GM12878 (cell line): Measurements from ENCODE around the gene ABHD14A. TPM values are rescaled to one million over a fixed set of nuclear protein-coding genes. Genes with fewer than 3 reads are reported as not detected.

ENCODE experiments used
- ATAC-seq: fragments of 200-7000 bp; cut with Tn5 transposase; 3 replicates; pipeline ENCODE4 v1.9.1; 2020; ENCODE audit warnings: mild to moderate bottlenecking, moderate library complexity
- BruUV-seq: library from RNA; stranded (reverse); fragments of 400-500 nt; replicated peaks from 2 replicates; lab custom pipeline; 2021; lab: Mats Ljungman, UMichigan
- CTCF ChIA-PET: fragments of 300-600 bp; sonication (Branson Sonifier 250); formaldehyde crosslinking; extraction: SDS; loops from one replicate; lab custom pipeline; 2021; ENCODE audit warnings: inconsistent platforms; lab: Yijun Ruan, JAX
- POLR2A ChIA-PET: fragments of 350-600 bp; formaldehyde crosslinking; extraction: SDS; loops from one replicate; lab custom pipeline; 2021; ENCODE audit warnings: inconsistent platforms; lab: Charles Lee
- RAD21 ChIA-PET: fragments of 300-600 bp; sonication (Branson Sonifier 250); formaldehyde crosslinking; loops from one replicate; lab custom pipeline; 2023; ENCODE audit warnings: antibody characterized with exemption; ENCODE audit not compliant: unreplicated experiment; lab: Charles Lee
- SMC1A ChIA-PET: fragments of 300-600 bp; sonication (Branson Sonifier 250); formaldehyde crosslinking; loops from one replicate; lab custom pipeline; 2023; ENCODE audit not compliant: unreplicated experiment, uncharacterized antibody; lab: Charles Lee
- DNase-seq: peaks from one replicate; pipeline ENCODE4 v3.0.0-alpha.2; 2011; ENCODE audit warnings: low read depth, low spot score
- FAIRE-seq: peaks from 3 replicates; lab custom pipeline; 2011; peaks lifted over from hg19 to GRCh38; lab: Jason Lieb, UNC
- H2AFZ ChIP-seq: 2 replicates; pipeline ENCODE4 v1.6.0; 2011; ENCODE audit warnings: low read depth, low read length, control low read depth; ENCODE audit not compliant: control insufficient read depth
- H3K27ac ChIP-seq: 2 replicates; pipeline ENCODE4 v1.5.1; 2011; ENCODE audit warnings: control low read depth; ENCODE audit not compliant: control insufficient read depth, insufficient read depth
- H3K27me3 ChIP-seq, 2 experiments: replicated peaks in 1 of 2; 2 replicates each; pipeline versions ENCODE4 v1.6.0 to v1.6.1; 2011; ENCODE audit warnings: low read length in 1 of 2; ENCODE audit not compliant: control insufficient read depth in 2 of 2, insufficient read depth in 2 of 2
- H3K36me3 ChIP-seq, 2 experiments: 2 replicates each; pipeline ENCODE4 v1.5.1; 2011; ENCODE audit warnings: low read length in 1 of 2; ENCODE audit not compliant: control insufficient read depth in 2 of 2, insufficient read depth in 2 of 2
- H3K4me1 ChIP-seq: 2 replicates; pipeline ENCODE4 v1.6.1; 2011; ENCODE audit warnings: mild to moderate bottlenecking, low read length, moderate library complexity, mixed read lengths; ENCODE audit not compliant: control insufficient read depth, insufficient read depth
- H3K4me2 ChIP-seq: 2 replicates; pipeline ENCODE4 v1.6.0; 2011; ENCODE audit warnings: control low read depth; ENCODE audit not compliant: control insufficient read depth, insufficient read depth
- H3K4me3 ChIP-seq: fragments of 200-600 bp; sonication (generic); 2 replicates; pipeline ENCODE4 v1.5.1; 2016
- H3K79me2 ChIP-seq: 2 replicates; pipeline ENCODE4 v1.6.0; 2011; ENCODE audit warnings: low read length; ENCODE audit not compliant: control insufficient read depth, insufficient read depth
- H3K9ac ChIP-seq: 2 replicates; pipeline ENCODE4 v1.8.0; 2011; ENCODE audit warnings: low read length, control low read depth, mixed read lengths; ENCODE audit not compliant: control insufficient read depth, insufficient read depth
- H3K9me3 ChIP-seq: replicated peaks from 3 replicates; pipeline ENCODE4 v1.5.1; 2011; ENCODE audit warnings: mild to moderate bottlenecking, low read length; ENCODE audit not compliant: control insufficient read depth, insufficient read depth
- H4K20me1 ChIP-seq: 2 replicates; pipeline ENCODE4 v1.6.0; 2011; ENCODE audit not compliant: control insufficient read depth, insufficient read depth
- CREB1 ChIP-seq: IDR thresholded peaks from 2 replicates; pipeline ENCODE4 v1.6.1; 2012; ENCODE audit warnings: low read depth, mild to moderate bottlenecking, inconsistent platforms
- CREM ChIP-seq: IDR thresholded peaks from 2 replicates; pipeline ENCODE4 v1.6.1; 2014; ENCODE audit warnings: antibody characterized with exemption, low read depth
- EZH2 ChIP-seq: IDR thresholded peaks from 2 replicates; pipeline ENCODE4 v1.6.1; 2012; ENCODE audit warnings: low read depth, mild to moderate bottlenecking, control low read depth, inconsistent platforms, low read length, borderline replicate concordance; ENCODE audit not compliant: control insufficient read depth
- FOS ChIP-seq: IDR thresholded peaks from 3 replicates; pipeline ENCODE4 v1.6.1; 2011; ENCODE audit warnings: borderline replicate concordance; ENCODE audit not compliant: insufficient read length; ENCODE audit errors: extremely low read depth
- FOXM1 ChIP-seq: IDR thresholded peaks from 2 replicates; pipeline ENCODE4 v1.6.1; 2012; ENCODE audit warnings: low read depth, mild to moderate bottlenecking, inconsistent platforms, low read length, moderate library complexity
- HDGF ChIP-seq: fragments of 450-650 bp; IDR thresholded peaks from 2 replicates; pipeline ENCODE4 v1.6.1; 2016; ENCODE audit warnings: antibody characterized with exemption
- JUND ChIP-seq: IDR thresholded peaks from 2 replicates; pipeline ENCODE4 v1.6.1; 2012; ENCODE audit warnings: low read depth, mild to moderate bottlenecking, low read length, improper control_type of control experiment, moderate library complexity
- MEF2A ChIP-seq: IDR thresholded peaks from 2 replicates; pipeline ENCODE4 v1.6.1; 2011; ENCODE audit warnings: low read depth, mild to moderate bottlenecking, low read length, moderate library complexity; ENCODE audit not compliant: insufficient read depth
- MXI1 ChIP-seq: fragments of 150-350 bp; IDR thresholded peaks from 2 replicates; pipeline ENCODE4 v1.6.1; 2011; ENCODE audit warnings: low read depth, mild to moderate bottlenecking, inconsistent platforms, low read length, improper control_type of control experiment
- NFXL1 ChIP-seq: fragments of 450-650 bp; IDR thresholded peaks from 2 replicates; pipeline ENCODE4 v1.6.1; 2017; ENCODE audit warnings: antibody characterized with exemption, mild to moderate bottlenecking, borderline replicate concordance
- RB1 ChIP-seq: fragments of 450-650 bp; formaldehyde crosslinking; IDR thresholded peaks from 2 replicates; pipeline ENCODE4 v1.6.1; 2017; ENCODE audit warnings: mild to moderate bottlenecking, borderline replicate concordance
- RFX5 ChIP-seq: IDR thresholded peaks from 2 replicates; pipeline ENCODE4 v1.6.1; 2011; ENCODE audit warnings: low read depth, low read length, improper control_type of control experiment
- TCF3 ChIP-seq: IDR thresholded peaks from 2 replicates; pipeline ENCODE4 v1.6.1; 2012; ENCODE audit warnings: low read depth, mild to moderate bottlenecking, low read length, borderline replicate concordance; ENCODE audit not compliant: insufficient read depth
- YY1 ChIP-seq: IDR thresholded peaks from 2 replicates; pipeline ENCODE4 v1.6.1; 2011; ENCODE audit warnings: low read depth, mild to moderate bottlenecking, low read length
- ZNF622 ChIP-seq: fragments of 450-650 bp; IDR thresholded peaks from 2 replicates; pipeline ENCODE4 v1.6.1; 2017; ENCODE audit warnings: mild to moderate bottlenecking, inconsistent platforms
- ZZZ3 ChIP-seq: IDR thresholded peaks from 2 replicates; pipeline ENCODE4 v1.6.1; 2011; ENCODE audit warnings: low read depth; ENCODE audit not compliant: control insufficient read depth, insufficient read length
- WGBS: methylation state at CpG from one replicate; pipeline ENCODE4 v1.1.6; 2016; ENCODE audit warnings: low lambda C conversion rate; ENCODE audit not compliant: insufficient replicate concordance, insufficient coverage; ENCODE audit errors: missing lambda C conversion rate; 5-methylcytosine and 5-hydroxymethylcytosine counted together
- in situ Hi-C: fragments of 300-500 bp; cut with MboI; formaldehyde crosslinking; loops from 9 replicates; pipeline ENCODE4 v1.14.3; 2018; ENCODE audit warnings: mixed read lengths
- intact Hi-C: fragments of 100-400 bp; cut with micrococcal nuclease; formaldehyde crosslinking; loops from one replicate; pipeline ENCODE4 v1.14.2; 2022; ENCODE audit not compliant: unreplicated experiment
- polyA plus RNA-seq, 11 experiments: library from polyadenylated mRNA; depleted of rRNA in 4 of 11; unstranded in 6 of 11; stranded (reverse) in 5 of 11; fragments of >200 nt; fragmentation: Nextera tagmentation in 4 of 11; fragmentation: Illumina TruSeq in 1 of 11; extraction: Ambion mirVana in 4 of 11; extraction: Trizol in 1 of 11; gene quantifications; 1 replicate in 1 of 11; 2 replicates in 10 of 11; pipeline versions ENCODE4 v1.2.1 to v1.2.3, GENCODE V29; 2011 to 2016; ENCODE audit warnings: inconsistent platforms in 2 of 11, missing spikeins in 2 of 11, low read depth in 1 of 11
- total RNA-seq, 4 experiments: library from RNA; depleted of rRNA in 3 of 4; stranded (reverse); fragments of >200 nt in 3 of 4; fragmentation: Illumina TruSeq in 1 of 4; extraction: Trizol in 1 of 4; gene quantifications; 2 replicates each; pipeline versions ENCODE4 v1.2.1 to v1.2.3, GENCODE V29; 2013 to 2021
- TF ChIP-seq, protein P1 (sequence below): fragments of 450-650 bp; IDR thresholded peaks from 2 replicates; pipeline ENCODE4 v1.6.1; 2014; ENCODE audit warnings: mild to moderate bottlenecking
- TF ChIP-seq, protein P2 (sequence below): fragments of 450-650 bp; IDR thresholded peaks from 2 replicates; pipeline ENCODE4 v1.6.1; 2018; ENCODE audit warnings: borderline replicate concordance, mild to moderate bottlenecking; ENCODE audit not compliant: partially characterized antibody
- TF ChIP-seq, protein P3 (sequence below): fragments of 450-650 bp; IDR thresholded peaks from 2 replicates; pipeline ENCODE4 v1.6.1; 2017; ENCODE audit warnings: mild to moderate bottlenecking, moderate library complexity

Gene ABHD14A
- total and polyA plus RNA-seq, 10 of the 15 experiments (the other 5 are each of a cell fraction or from before 2014, with no cell fraction given), result 1.2 to 27.0 (median 7.9) TPM

GRCh38 chr3:51987568-51987967 lies 12.7 kb downstream of the ABHD14A start:
- WGBS, result 88% methylated on average over 7 of the region's 7 CpGs
- FAIRE-seq, result no peak
- Histone ChIP-seq H3K36me3 (peaks cover under 1 to 4% of the 10 kb centered on the region in 2 experiments; a peak in 3 of 4 replicates), H3K4me3 (no peak overlapping the region), H2AFZ (no peak overlapping the region), H3K9ac (no peak overlapping the region), H3K9me3 (no peaks in the 10 kb centered on the region), H3K79me2 (peaks cover 5% of the 10 kb centered on the region), H3K27ac (no peak overlapping the region), H3K4me1 (peaks cover 5% of the 10 kb centered on the region), H4K20me1 (0 out of 2 replicates have a peak, but pooled peaks cover 3% of the 10 kb centered on the region), H3K27me3 (no peaks in the 10 kb centered on the region), H3K4me2 (no peak overlapping the region)
- TF ChIP-seq ZZZ3, result no peak
- no peak for TF ChIP-seq FOS
- TF ChIP-seq, protein P1, sequence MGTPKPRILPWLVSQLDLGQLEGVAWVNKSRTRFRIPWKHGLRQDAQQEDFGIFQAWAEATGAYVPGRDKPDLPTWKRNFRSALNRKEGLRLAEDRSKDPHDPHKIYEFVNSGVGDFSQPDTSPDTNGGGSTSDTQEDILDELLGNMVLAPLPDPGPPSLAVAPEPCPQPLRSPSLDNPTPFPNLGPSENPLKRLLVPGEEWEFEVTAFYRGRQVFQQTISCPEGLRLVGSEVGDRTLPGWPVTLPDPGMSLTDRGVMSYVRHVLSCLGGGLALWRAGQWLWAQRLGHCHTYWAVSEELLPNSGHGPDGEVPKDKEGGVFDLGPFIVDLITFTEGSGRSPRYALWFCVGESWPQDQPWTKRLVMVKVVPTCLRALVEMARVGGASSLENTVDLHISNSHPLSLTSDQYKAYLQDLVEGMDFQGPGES, result no peak
- TF ChIP-seq, protein P2, sequence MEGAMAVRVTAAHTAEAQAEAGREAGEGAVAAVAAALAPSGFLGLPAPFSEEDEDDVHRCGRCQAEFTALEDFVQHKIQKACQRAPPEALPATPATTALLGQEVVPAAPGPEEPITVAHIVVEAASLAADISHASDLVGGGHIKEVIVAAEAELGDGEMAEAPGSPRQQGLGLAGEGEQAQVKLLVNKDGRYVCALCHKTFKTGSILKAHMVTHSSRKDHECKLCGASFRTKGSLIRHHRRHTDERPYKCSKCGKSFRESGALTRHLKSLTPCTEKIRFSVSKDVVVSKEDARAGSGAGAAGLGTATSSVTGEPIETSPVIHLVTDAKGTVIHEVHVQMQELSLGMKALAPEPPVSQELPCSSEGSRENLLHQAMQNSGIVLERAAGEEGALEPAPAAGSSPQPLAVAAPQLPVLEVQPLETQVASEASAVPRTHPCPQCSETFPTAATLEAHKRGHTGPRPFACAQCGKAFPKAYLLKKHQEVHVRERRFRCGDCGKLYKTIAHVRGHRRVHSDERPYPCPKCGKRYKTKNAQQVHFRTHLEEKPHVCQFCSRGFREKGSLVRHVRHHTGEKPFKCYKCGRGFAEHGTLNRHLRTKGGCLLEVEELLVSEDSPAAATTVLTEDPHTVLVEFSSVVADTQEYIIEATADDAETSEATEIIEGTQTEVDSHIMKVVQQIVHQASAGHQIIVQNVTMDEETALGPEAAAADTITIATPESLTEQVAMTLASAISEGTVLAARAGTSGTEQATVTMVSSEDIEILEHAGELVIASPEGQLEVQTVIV, result no peak
- no peak for TF ChIP-seq TCF3
- TF ChIP-seq FOXM1, result no peak
- no peak for TF ChIP-seq RB1
- no peak for TF ChIP-seq CREM
- TF ChIP-seq JUND, result no peak
- TF ChIP-seq EZH2, result no peak
- no peak for TF ChIP-seq YY1
- TF ChIP-seq ZNF622, result no peak
- no peak for TF ChIP-seq HDGF
- no peak for TF ChIP-seq RFX5
- TF ChIP-seq, protein P3, sequence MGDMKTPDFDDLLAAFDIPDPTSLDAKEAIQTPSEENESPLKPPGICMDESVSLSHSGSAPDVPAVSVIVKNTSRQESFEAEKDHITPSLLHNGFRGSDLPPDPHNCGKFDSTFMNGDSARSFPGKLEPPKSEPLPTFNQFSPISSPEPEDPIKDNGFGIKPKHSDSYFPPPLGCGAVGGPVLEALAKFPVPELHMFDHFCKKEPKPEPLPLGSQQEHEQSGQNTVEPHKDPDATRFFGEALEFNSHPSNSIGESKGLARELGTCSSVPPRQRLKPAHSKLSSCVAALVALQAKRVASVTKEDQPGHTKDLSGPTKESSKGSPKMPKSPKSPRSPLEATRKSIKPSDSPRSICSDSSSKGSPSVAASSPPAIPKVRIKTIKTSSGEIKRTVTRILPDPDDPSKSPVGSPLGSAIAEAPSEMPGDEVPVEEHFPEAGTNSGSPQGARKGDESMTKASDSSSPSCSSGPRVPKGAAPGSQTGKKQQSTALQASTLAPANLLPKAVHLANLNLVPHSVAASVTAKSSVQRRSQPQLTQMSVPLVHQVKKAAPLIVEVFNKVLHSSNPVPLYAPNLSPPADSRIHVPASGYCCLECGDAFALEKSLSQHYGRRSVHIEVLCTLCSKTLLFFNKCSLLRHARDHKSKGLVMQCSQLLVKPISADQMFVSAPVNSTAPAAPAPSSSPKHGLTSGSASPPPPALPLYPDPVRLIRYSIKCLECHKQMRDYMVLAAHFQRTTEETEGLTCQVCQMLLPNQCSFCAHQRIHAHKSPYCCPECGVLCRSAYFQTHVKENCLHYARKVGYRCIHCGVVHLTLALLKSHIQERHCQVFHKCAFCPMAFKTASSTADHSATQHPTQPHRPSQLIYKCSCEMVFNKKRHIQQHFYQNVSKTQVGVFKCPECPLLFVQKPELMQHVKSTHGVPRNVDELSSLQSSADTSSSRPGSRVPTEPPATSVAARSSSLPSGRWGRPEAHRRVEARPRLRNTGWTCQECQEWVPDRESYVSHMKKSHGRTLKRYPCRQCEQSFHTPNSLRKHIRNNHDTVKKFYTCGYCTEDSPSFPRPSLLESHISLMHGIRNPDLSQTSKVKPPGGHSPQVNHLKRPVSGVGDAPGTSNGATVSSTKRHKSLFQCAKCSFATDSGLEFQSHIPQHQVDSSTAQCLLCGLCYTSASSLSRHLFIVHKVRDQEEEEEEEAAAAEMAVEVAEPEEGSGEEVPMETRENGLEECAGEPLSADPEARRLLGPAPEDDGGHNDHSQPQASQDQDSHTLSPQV, result no peak
- no peak for TF ChIP-seq MEF2A
- TF ChIP-seq MXI1, result no peak
- TF ChIP-seq NFXL1, result no peak
- TF ChIP-seq CREB1, result no peak
- RAD21 ChIA-PET, result no interaction called here
- BruUV-seq, result no TSS peak
- SMC1A ChIA-PET, result no interaction called here
- POLR2A ChIA-PET, result no interaction called here
- ATAC-seq, result no peak
- no peak for DNase-seq
- intact Hi-C loops (no loop called here), in situ Hi-C loops (no loop called here)
- CTCF ChIA-PET, result no interaction called here
